IMR-90 (cell line): ENCODE measurements around the gene UBE3B. TPM values are rescaled to one million over a fixed set of nuclear protein-coding genes. Genes with fewer than 3 reads are reported as not detected.

ENCODE experiments used
- ATAC-seq: fragments of 200-7000 bp; cut with Tn5 transposase; 2 replicates; pipeline ENCODE4 v1.9.1; 2020; ENCODE audit warnings: low read depth, mild to moderate bottlenecking, moderate library complexity
- BruUV-seq: library from RNA; stranded (reverse); fragments of 400-500 nt; replicated peaks from 2 replicates; lab custom pipeline; 2021; lab: Mats Ljungman, UMichigan
- CTCF ChIA-PET: fragments of 300-600 bp; formaldehyde crosslinking; extraction: SDS; loops from one replicate; lab custom pipeline; 2021; ENCODE audit warnings: antibody characterized with exemption; lab: Yijun Ruan, JAX
- POLR2A ChIA-PET: fragments of 300-600 bp; sonication (Branson Sonifier 250); formaldehyde crosslinking; loops from one replicate; lab custom pipeline; 2022; ENCODE audit warnings: antibody characterized with exemption; ENCODE audit not compliant: unreplicated experiment; lab: Charles Lee
- DNase-seq: peaks from one replicate; pipeline ENCODE4 v3.0.0; 2013
- H2AFZ ChIP-seq: replicated peaks from 2 replicates; pipeline ENCODE3; 2013; ENCODE audit warnings: low read length, mild to moderate bottlenecking; ENCODE audit not compliant: poor library complexity
- H2AK5ac ChIP-seq: 2 replicates; pipeline ENCODE4 v1.6.1; 2013; ENCODE audit warnings: low read depth, low read length, inconsistent platforms
- H2AK9ac ChIP-seq: replicated peaks from 2 replicates; pipeline ENCODE3; 2013; ENCODE audit warnings: mild to moderate bottlenecking, low read depth, low read length, moderate library complexity; ENCODE audit not compliant: poor library complexity
- H2BK120ac ChIP-seq: 2 replicates; pipeline ENCODE4 v1.6.1; 2013; ENCODE audit warnings: low read depth, low read length, inconsistent platforms
- H2BK15ac ChIP-seq: 3 replicates; pipeline ENCODE4 v1.6.1; 2013; ENCODE audit warnings: low read depth, low read length, inconsistent platforms
- H2BK20ac ChIP-seq: 2 replicates; pipeline ENCODE4 v1.6.1; 2013; ENCODE audit warnings: low read depth, mild to moderate bottlenecking, inconsistent platforms, low read length, moderate library complexity
- H2BK5ac ChIP-seq: 2 replicates; pipeline ENCODE4 v1.6.1; 2013; ENCODE audit warnings: mild to moderate bottlenecking, low read depth, low read length, inconsistent platforms; ENCODE audit not compliant: poor library complexity, severe bottlenecking
- H3K14ac ChIP-seq: replicated peaks from 2 replicates; pipeline ENCODE4 v1.6.1; 2013; ENCODE audit warnings: low read depth, low read length, inconsistent platforms
- H3K18ac ChIP-seq: 2 replicates; pipeline ENCODE4 v1.6.1; 2013; ENCODE audit warnings: low read depth, low read length, control low read depth
- H3K23ac ChIP-seq: 2 replicates; pipeline ENCODE4 v1.6.1; 2013; ENCODE audit warnings: low read depth, low read length, inconsistent platforms
- H3K27ac ChIP-seq: 2 replicates; pipeline ENCODE4 v1.5.1; 2013; ENCODE audit warnings: mild to moderate bottlenecking, control low read depth, low read length; ENCODE audit not compliant: insufficient read depth
- H3K27me3 ChIP-seq: 2 replicates; pipeline ENCODE4 v1.6.1; 2013; ENCODE audit warnings: low read length; ENCODE audit not compliant: control insufficient read depth, insufficient read depth
- H3K36me3 ChIP-seq: 2 replicates; pipeline ENCODE4 v1.6.1; 2013; ENCODE audit warnings: low read length, mixed read lengths; ENCODE audit not compliant: control insufficient read depth, insufficient read depth
- H3K4ac ChIP-seq: 2 replicates; pipeline ENCODE4 v1.6.1; 2013; ENCODE audit warnings: low read depth, low read length, inconsistent platforms
- H3K4me1 ChIP-seq: 2 replicates; pipeline ENCODE4 v1.6.1; 2013; ENCODE audit warnings: low read length, mixed read lengths; ENCODE audit not compliant: control insufficient read depth, insufficient read depth
- H3K4me2 ChIP-seq: 2 replicates; pipeline ENCODE4 v1.6.1; 2013; ENCODE audit warnings: low read depth, mild to moderate bottlenecking, control low read depth, low read length, moderate library complexity
- H3K4me3 ChIP-seq: 2 replicates; pipeline ENCODE4 v1.5.1; 2013; ENCODE audit warnings: low read depth, mild to moderate bottlenecking, control low read depth, low read length, moderate library complexity; ENCODE audit not compliant: insufficient read depth
- H3K56ac ChIP-seq: 2 replicates; pipeline ENCODE4 v1.6.1; 2013; ENCODE audit warnings: low read length, inconsistent platforms; ENCODE audit not compliant: insufficient read depth; ENCODE audit errors: extremely low read depth
- H3K79me1 ChIP-seq, 2 experiments: 2 replicates each; pipeline ENCODE4 v1.6.1; 2013; ENCODE audit warnings: low read length in 2 of 2, inconsistent platforms in 1 of 2, low read depth in 1 of 2
- H3K9ac ChIP-seq: 2 replicates; pipeline ENCODE4 v1.6.1; 2013; ENCODE audit warnings: low read depth, low read length, control low read depth
- H3K9me1 ChIP-seq: 2 replicates; pipeline ENCODE4 v1.6.1; 2013; ENCODE audit warnings: low read length, inconsistent platforms; ENCODE audit not compliant: insufficient read depth
- H3K9me3 ChIP-seq: 2 replicates; pipeline ENCODE4 v1.6.1; 2013; ENCODE audit warnings: low read length; ENCODE audit not compliant: control insufficient read depth, insufficient read depth
- H4K20me1 ChIP-seq: 2 replicates; pipeline ENCODE4 v1.6.1; 2013; ENCODE audit warnings: low read length, inconsistent platforms; ENCODE audit not compliant: insufficient read depth
- H4K5ac ChIP-seq: 2 replicates; pipeline ENCODE4 v1.6.1; 2013; ENCODE audit warnings: mild to moderate bottlenecking, low read depth, low read length, control low read depth
- H4K8ac ChIP-seq, 2 experiments: 2 replicates each; pipeline ENCODE4 v1.6.1; 2013; ENCODE audit warnings: low read depth in 2 of 2, low read length in 2 of 2, control low read depth in 1 of 2, inconsistent platforms in 1 of 2
- H4K91ac ChIP-seq: 2 replicates; pipeline ENCODE4 v1.6.1; 2013; ENCODE audit warnings: low read depth, low read length, inconsistent platforms; ENCODE audit not compliant: insufficient read depth
- NFE2L2 ChIP-seq: fragments of 150-350 bp; IDR thresholded peaks from 2 replicates; pipeline ENCODE4 v1.6.1; 2016; ENCODE audit warnings: low read depth, mild to moderate bottlenecking, low read length
- RCOR1 ChIP-seq: IDR thresholded peaks from 2 replicates; pipeline ENCODE4 v1.6.1; 2012; ENCODE audit warnings: mild to moderate bottlenecking, low read length, improper control_type of control experiment; ENCODE audit not compliant: insufficient replicate concordance
- SMC3 ChIP-seq: fragments of 150-350 bp; IDR thresholded peaks from 2 replicates; pipeline ENCODE4 v1.6.1; 2016; ENCODE audit warnings: low read depth, mild to moderate bottlenecking, antibody characterized with exemption, low read length, moderate library complexity
- dilution Hi-C: fragments of 300-500 bp; cut with HindIII; formaldehyde crosslinking; loops from one replicate; pipeline ENCODE4 v1.14.3; 2018; ENCODE audit warnings: low sequenced_read_pairs; ENCODE audit not compliant: unreplicated experiment
- in situ Hi-C: fragments of 300-500 bp; cut with MboI; formaldehyde crosslinking; loops from 3 replicates; pipeline ENCODE4 v1.14.3; 2019; ENCODE audit warnings: low sequenced_read_pairs, inconsistent platforms, mixed read lengths
- intact Hi-C: fragments of 100-400 bp; cut with micrococcal nuclease; formaldehyde crosslinking; loops from 2 replicates; pipeline ENCODE4 v1.10.0; 2022
- polyA plus RNA-seq, 3 experiments: library from polyadenylated mRNA; depleted of rRNA; stranded (reverse); fragments of >200 nt; gene quantifications; 2 replicates each; pipeline ENCODE4 v1.2.3, GENCODE V29; 2012; ENCODE audit warnings: low replicate concordance in 1 of 3
- total RNA-seq: library from RNA; depleted of rRNA; stranded (reverse); fragments of >200 nt; gene quantifications from 2 replicates; pipeline ENCODE4 v1.2.3, GENCODE V29; 2012
- TF ChIP-seq, protein P1 (sequence below): fragments of 150-350 bp; IDR thresholded peaks from 2 replicates; pipeline ENCODE4 v1.6.1; 2016; ENCODE audit warnings: low read depth, mild to moderate bottlenecking, low read length, moderate library complexity, borderline replicate concordance

The UBE3B gene
- total and polyA plus RNA-seq, 2 of the 4 experiments (the other 2 are of a cell fraction): 18.8 to 24.9 TPM

- H2BK120ac ChIP-seq: no peak overlapping the region
- H2AK5ac ChIP-seq: no peak overlapping the region
- ChIA-PET CTCF (no interaction called here), POLR2A (no interaction called here)
- no peak overlapping the region for H3K4me2 ChIP-seq
- H4K91ac ChIP-seq: no peak overlapping the region
- no peak overlapping the region for H3K27ac ChIP-seq
- H3K9me3 ChIP-seq: no peaks in the 10 kb centered on the region
- H4K8ac ChIP-seq: no peak overlapping the region
- H3K23ac ChIP-seq: no peak overlapping the region
- H2AFZ ChIP-seq: no peak overlapping the region
- H3K56ac ChIP-seq: no peak overlapping the region
- H3K36me3 ChIP-seq: peaks cover 45% of the 10 kb centered on the region
- in situ Hi-C loops: no loop called here
- intact Hi-C loops: loop anchor here (5.0 kb wide), 1 partner anchor 69 kb away; no protein-coding TSS in a partner anchor
- no peaks in the 10 kb centered on the region for H3K27me3 ChIP-seq
- no peaks in the 10 kb centered on the region for H3K9me1 ChIP-seq
- DNase-seq (no peak), ATAC-seq (no peak)
- H4K20me1 ChIP-seq: no peaks in the 10 kb centered on the region
- H3K18ac ChIP-seq: no peak overlapping the region
- BruUV-seq: no TSS peak
- peaks cover 2% of the 10 kb centered on the region; the same call in 1 of the 2 replicates for H3K4me1 ChIP-seq
- H3K4ac ChIP-seq: no peak overlapping the region
- H2BK15ac ChIP-seq: no peak overlapping the region
- no peak overlapping the region for H2BK20ac ChIP-seq
- H4K5ac ChIP-seq: no peak overlapping the region
- no peak overlapping the region for H3K9ac ChIP-seq
- peaks cover 0 to 5% of the 10 kb centered on the region in 2 experiments; a peak in 1 of 4 replicates for H3K79me1 ChIP-seq
- no peak overlapping the region for H2AK9ac ChIP-seq
- H3K4me3 ChIP-seq: no peak overlapping the region
- dilution Hi-C loops: no loop called here
- no peak overlapping the region for H3K14ac ChIP-seq
- no peak overlapping the region for H2BK5ac ChIP-seq
- no peak for TF ChIP-seq RCOR1
- TF ChIP-seq, protein P1, sequence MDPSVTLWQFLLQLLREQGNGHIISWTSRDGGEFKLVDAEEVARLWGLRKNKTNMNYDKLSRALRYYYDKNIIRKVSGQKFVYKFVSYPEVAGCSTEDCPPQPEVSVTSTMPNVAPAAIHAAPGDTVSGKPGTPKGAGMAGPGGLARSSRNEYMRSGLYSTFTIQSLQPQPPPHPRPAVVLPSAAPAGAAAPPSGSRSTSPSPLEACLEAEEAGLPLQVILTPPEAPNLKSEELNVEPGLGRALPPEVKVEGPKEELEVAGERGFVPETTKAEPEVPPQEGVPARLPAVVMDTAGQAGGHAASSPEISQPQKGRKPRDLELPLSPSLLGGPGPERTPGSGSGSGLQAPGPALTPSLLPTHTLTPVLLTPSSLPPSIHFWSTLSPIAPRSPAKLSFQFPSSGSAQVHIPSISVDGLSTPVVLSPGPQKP: no peak
- TF ChIP-seq SMC3: no peak
- TF ChIP-seq NFE2L2: no peak
Measured at GRCh38 chr12:109496306-109496705, 18.9 kb downstream of the UBE3B start.
